ENCODE data around the gene ZNF205. TPM values are rescaled to one million over a fixed set of nuclear protein-coding genes. Genes with fewer than 3 reads are reported as not detected.

ZNF205 gene
- total RNA-seq, 1 experiment from 2014 or later, result 19.0 TPM

GRCh38 chr16:3101018-3101840 is 11.2 kb upstream of the ZNF205 start:
- intact Hi-C loops (cut with micrococcal nuclease), result no loop called here
- H3K79me2 ChIP-seq (ENCODE audit: low read length), result no peaks in the 10 kb centered on the region
- CTCF ChIA-PET, result interaction anchor here (0.6 kb wide), 1 partner anchor 9 kb away, joined by 3 read pairs; no protein-coding TSS in a partner anchor

DNA sequence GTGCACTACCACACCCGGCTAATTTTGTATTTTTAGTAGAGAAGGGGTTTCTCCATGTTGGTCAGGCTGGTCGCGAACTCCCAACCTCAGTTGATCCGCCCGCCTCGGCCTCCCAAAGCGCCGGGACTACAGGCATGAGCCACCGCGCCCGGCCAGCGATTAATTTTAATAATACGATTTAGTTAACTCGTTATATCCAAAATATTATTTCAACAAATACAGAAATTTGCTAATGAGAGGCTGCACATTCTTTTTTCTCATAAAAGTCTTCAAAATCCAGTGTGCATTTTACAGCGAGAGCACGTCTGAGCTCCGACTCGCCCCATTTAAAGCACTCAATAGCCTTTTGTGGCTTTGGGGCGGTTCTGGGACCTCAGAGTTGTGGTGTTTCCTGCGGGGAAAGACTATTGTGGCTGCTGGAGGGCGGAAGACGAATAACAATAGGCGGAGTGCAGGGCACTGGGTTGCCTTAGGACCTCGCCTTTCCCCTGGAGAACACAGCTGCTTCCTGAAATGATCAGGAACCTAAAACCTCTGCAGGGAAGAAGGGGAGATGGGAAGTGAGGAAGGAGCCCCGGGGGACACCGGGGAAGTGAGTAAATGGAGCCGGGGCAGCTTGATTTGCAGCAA is 10.4 kb upstream of the ZNF205 start:
- DNase-seq (no peak), ATAC-seq (no peak)
- BruUV-seq (replicated peaks), result no TSS peak
- no peak overlapping the region for H3K9ac ChIP-seq (ENCODE audit: low read length)
- TF ChIP-seq, protein P1, sequence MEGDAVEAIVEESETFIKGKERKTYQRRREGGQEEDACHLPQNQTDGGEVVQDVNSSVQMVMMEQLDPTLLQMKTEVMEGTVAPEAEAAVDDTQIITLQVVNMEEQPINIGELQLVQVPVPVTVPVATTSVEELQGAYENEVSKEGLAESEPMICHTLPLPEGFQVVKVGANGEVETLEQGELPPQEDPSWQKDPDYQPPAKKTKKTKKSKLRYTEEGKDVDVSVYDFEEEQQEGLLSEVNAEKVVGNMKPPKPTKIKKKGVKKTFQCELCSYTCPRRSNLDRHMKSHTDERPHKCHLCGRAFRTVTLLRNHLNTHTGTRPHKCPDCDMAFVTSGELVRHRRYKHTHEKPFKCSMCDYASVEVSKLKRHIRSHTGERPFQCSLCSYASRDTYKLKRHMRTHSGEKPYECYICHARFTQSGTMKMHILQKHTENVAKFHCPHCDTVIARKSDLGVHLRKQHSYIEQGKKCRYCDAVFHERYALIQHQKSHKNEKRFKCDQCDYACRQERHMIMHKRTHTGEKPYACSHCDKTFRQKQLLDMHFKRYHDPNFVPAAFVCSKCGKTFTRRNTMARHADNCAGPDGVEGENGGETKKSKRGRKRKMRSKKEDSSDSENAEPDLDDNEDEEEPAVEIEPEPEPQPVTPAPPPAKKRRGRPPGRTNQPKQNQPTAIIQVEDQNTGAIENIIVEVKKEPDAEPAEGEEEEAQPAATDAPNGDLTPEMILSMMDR (conservative IDR thresholded peaks at IDR 0.05; ENCODE audit: low read depth, low read length), result no peak
- TF ChIP-seq EZH2phosphoT487 (IDR thresholded peaks at IDR 0.05; ENCODE audit: borderline replicate concordance, low read length), result no peak
- no peak for TF ChIP-seq EZH2 (IDR thresholded peaks at IDR 0.05; ENCODE audit: low read length, unreplicated experiment)
- no peak overlapping the region for H3K4me2 ChIP-seq (ENCODE audit: low read length)
- no peaks in the 10 kb centered on the region for H3F3A ChIP-seq (ENCODE audit: low read length, unreplicated experiment)
- H3K9me3 ChIP-seq (ENCODE audit: low read length), result no peaks in the 10 kb centered on the region
- H3K27me3 ChIP-seq (ENCODE audit: low read length), result no peaks in the 10 kb centered on the region
- H2AFZ ChIP-seq (ENCODE audit: low read length), result no peak overlapping the region
- no peaks in the 10 kb centered on the region for H4K20me1 ChIP-seq (ENCODE audit: low read length)
- H3K9me2 ChIP-seq (replicated peaks; ENCODE audit: low read length), result no peaks in the 10 kb centered on the region
- intact Hi-C loops (cut with micrococcal nuclease), result no loop called here
- H3K36me3 ChIP-seq (ENCODE audit: low read depth, low read length), result no peaks in the 10 kb centered on the region
- H3K79me2 ChIP-seq (ENCODE audit: low read length), result no peaks in the 10 kb centered on the region
- no peak overlapping the region for H3K4me3 ChIP-seq (ENCODE audit: low read length)
- no peak overlapping the region for H3K27ac ChIP-seq (ENCODE audit: low read length)
- ChIA-PET POLR2A (ENCODE audit: unreplicated experiment) (no interaction called here), CTCF (no interaction called here)
- H3K4me1 ChIP-seq (ENCODE audit: insufficient read depth, low read length), result 0 out of 2 replicates have a peak, but pooled peaks cover 4% of the 10 kb centered on the region

More at GRCh38 chr16:3101018-3101840, 11.2 kb upstream of the ZNF205 start:
- no peak overlapping the region for H3K4me3 ChIP-seq (ENCODE audit: low read length)
- no peak overlapping the region for H3K27ac ChIP-seq (ENCODE audit: low read length)
- TF ChIP-seq, protein P1 (conservative IDR thresholded peaks at IDR 0.05; ENCODE audit: low read depth, low read length), result peak; percentile 63
- TF ChIP-seq EZH2phosphoT487 (IDR thresholded peaks at IDR 0.05; ENCODE audit: borderline replicate concordance, low read length) (no peak), EZH2 (IDR thresholded peaks at IDR 0.05; ENCODE audit: low read length, unreplicated experiment) (no peak)
- no peak for ATAC-seq
- H3K4me2 ChIP-seq (ENCODE audit: low read length), result no peak overlapping the region
- POLR2A ChIA-PET (ENCODE audit: unreplicated experiment), result no interaction called here
- no peaks in the 10 kb centered on the region for H3K9me3 ChIP-seq (ENCODE audit: low read length)
- BruUV-seq (replicated peaks), result no TSS peak
- H3K9me2 ChIP-seq (replicated peaks; ENCODE audit: low read length), result no peaks in the 10 kb centered on the region
- H3F3A ChIP-seq (ENCODE audit: low read length, unreplicated experiment), result no peaks in the 10 kb centered on the region
- 0 out of 2 replicates have a peak, but pooled peaks cover 4% of the 10 kb centered on the region for H3K4me1 ChIP-seq (ENCODE audit: insufficient read depth, low read length)
- H2AFZ ChIP-seq (ENCODE audit: low read length), result no peak overlapping the region
- no peak overlapping the region for H3K9ac ChIP-seq (ENCODE audit: low read length)
- DNase-seq, result peak; percentile 13
- no peaks in the 10 kb centered on the region for H3K27me3 ChIP-seq (ENCODE audit: low read length)
- no peaks in the 10 kb centered on the region for H4K20me1 ChIP-seq (ENCODE audit: low read length)
- H3K36me3 ChIP-seq (ENCODE audit: low read depth, low read length), result no peaks in the 10 kb centered on the region
